ENCODE data around the gene AAK1. TPM values are rescaled to one million over a fixed set of nuclear protein-coding genes. Genes with fewer than 3 reads are reported as not detected.
"Not testable (repeated sequence)": the region's sequence is repeated elsewhere in the genome, so short reads cannot be mapped to it uniquely, and the experiment has no call there.

Gene AAK1
- total RNA-seq, 3 donors from 2014 or later = 37.9 to 54.0 (median 44.9) TPM

GRCh38 chr2:69454976-69455375, 188.6 kb downstream of the AAK1 start:
- Histone ChIP-seq H3K4me1 (no peaks in the 10 kb centered on the region), H3K27me3 (no peaks in the 10 kb centered on the region), H3K4me3 (no peak overlapping the region), H3K9me3 (no peaks in the 10 kb centered on the region), H3K36me3 (no peaks in the 10 kb centered on the region), H3K27ac (no peak overlapping the region)
- TF ChIP-seq POLR2A (IDR thresholded peaks at IDR 0.05) (no peak), CTCF (IDR thresholded peaks at IDR 0.05) (no peak), POLR2AphosphoS5 (IDR thresholded peaks at IDR 0.05) (no peak)
- DNase-seq (ENCODE audit: low spot score in 2 of 2) = no peak
- intact Hi-C loops (cut with DNase I; ENCODE audit: low total_unique reads) = no loop called here

GRCh38 chr2:69453475-69454129, 189.9 kb downstream of the AAK1 start:
- no peak overlapping the region for H3K4me3 ChIP-seq
- no peaks in the 10 kb centered on the region for H3K36me3 ChIP-seq
- H3K27me3 ChIP-seq = no peaks in the 10 kb centered on the region
- no peak for DNase-seq (ENCODE audit: low spot score in 2 of 2)
- no peaks in the 10 kb centered on the region for H3K4me1 ChIP-seq
- TF ChIP-seq POLR2A (IDR thresholded peaks at IDR 0.05) (no peak), POLR2AphosphoS5 (IDR thresholded peaks at IDR 0.05) (no peak), CTCF (IDR thresholded peaks at IDR 0.05) (no peak)
- intact Hi-C loops (cut with DNase I; ENCODE audit: low total_unique reads) = no loop called here
- no peaks in the 10 kb centered on the region for H3K9me3 ChIP-seq
- H3K27ac ChIP-seq = no peak overlapping the region

GRCh38 chr2:69452687-69453086, 190.9 kb downstream of the AAK1 start:
- no peaks in the 10 kb centered on the region for H3K27me3 ChIP-seq
- no peak overlapping the region for H3K27ac ChIP-seq
- H3K4me3 ChIP-seq = no peak overlapping the region
- no peaks in the 10 kb centered on the region for H3K9me3 ChIP-seq
- DNase-seq (ENCODE audit: low spot score in 2 of 2) = no peak
- no peaks in the 10 kb centered on the region for H3K4me1 ChIP-seq
- no peak for TF ChIP-seq CTCF (IDR thresholded peaks at IDR 0.05)
- TF ChIP-seq POLR2AphosphoS5 (IDR thresholded peaks at IDR 0.05) = no peak
- no peak for TF ChIP-seq POLR2A (IDR thresholded peaks at IDR 0.05)
- H3K36me3 ChIP-seq = no peaks in the 10 kb centered on the region
- intact Hi-C loops (cut with DNase I; ENCODE audit: low total_unique reads) = no loop called here

- Histone ChIP-seq H3K27ac (no peak overlapping the region), H3K27me3 (no peaks in the 10 kb centered on the region), H3K4me1 (no peaks in the 10 kb centered on the region), H3K9me3 (no peaks in the 10 kb centered on the region), H3K36me3 (no peaks in the 10 kb centered on the region), H3K4me3 (no peak overlapping the region)
- TF ChIP-seq POLR2A (IDR thresholded peaks at IDR 0.05) (no peak), POLR2AphosphoS5 (IDR thresholded peaks at IDR 0.05) (no peak), CTCF (IDR thresholded peaks at IDR 0.05) (no peak)
- intact Hi-C loops (cut with DNase I; ENCODE audit: low total_unique reads) = no loop called here
- no peak for DNase-seq (ENCODE audit: low spot score in 2 of 2)
Measured at GRCh38 chr2:69450735-69451416, 192.7 kb downstream of the AAK1 start.

- H3K4me1 ChIP-seq = no peaks in the 10 kb centered on the region
- no peak for TF ChIP-seq POLR2AphosphoS5 (IDR thresholded peaks at IDR 0.05)
- TF ChIP-seq CTCF (IDR thresholded peaks at IDR 0.05) = no peak
- TF ChIP-seq POLR2A (IDR thresholded peaks at IDR 0.05) = no peak
- DNase-seq (ENCODE audit: low spot score in 2 of 2) = no peak
- no peak overlapping the region for H3K4me3 ChIP-seq
- no peaks in the 10 kb centered on the region for H3K36me3 ChIP-seq
- no peak overlapping the region for H3K27ac ChIP-seq
- intact Hi-C loops (cut with DNase I; ENCODE audit: low total_unique reads) = no loop called here
- H3K9me3 ChIP-seq = no peaks in the 10 kb centered on the region
- no peaks in the 10 kb centered on the region for H3K27me3 ChIP-seq
Measured at GRCh38 chr2:69449906-69450305, 193.6 kb downstream of the AAK1 start.

- not testable (repeated sequence) for H3K27me3 ChIP-seq; H3K27ac ChIP-seq; DNase-seq (ENCODE audit: low spot score in 2 of 2); H3K4me3 ChIP-seq; H3K36me3 ChIP-seq; H3K4me1 ChIP-seq; H3K9me3 ChIP-seq
- intact Hi-C loops (cut with DNase I; ENCODE audit: low total_unique reads) = loop anchor here (5.0 kb wide), 1 partner anchor 154 kb away; no protein-coding TSS in a partner anchor
Measured at GRCh38 chr2:69443673-69444072, 199.9 kb downstream of the AAK1 start.

GRCh38 chr2:69439499-69439898, 204.0 kb downstream of the AAK1 start:
- H3K27ac ChIP-seq; H3K9me3 ChIP-seq; H3K36me3 ChIP-seq; DNase-seq (ENCODE audit: low spot score in 2 of 2); H3K4me3 ChIP-seq; H3K27me3 ChIP-seq; intact Hi-C loops (cut with DNase I; ENCODE audit: low total_unique reads); H3K4me1 ChIP-seq: not testable (repeated sequence)

Data from breast epithelium (tissue), 4 donors.